Stimulated activated CD4-positive, alpha-beta T cell treated with anti-CD3 and anti-CD28 coated beads, Interleukin-1b, Interleukin-23, amount 100 ng/mL, for 24 hours (primary cell): ENCODE data around the gene DCUN1D2.

Experiments used
- DNase-seq, 4 experiments: peaks; one replicate each; pipeline ENCODE4 v3.0.0-alpha.2; 2020; ENCODE audit warnings: low read depth in 4 of 4, low spot score in 1 of 4

The DCUN1D2 gene

DNA sequence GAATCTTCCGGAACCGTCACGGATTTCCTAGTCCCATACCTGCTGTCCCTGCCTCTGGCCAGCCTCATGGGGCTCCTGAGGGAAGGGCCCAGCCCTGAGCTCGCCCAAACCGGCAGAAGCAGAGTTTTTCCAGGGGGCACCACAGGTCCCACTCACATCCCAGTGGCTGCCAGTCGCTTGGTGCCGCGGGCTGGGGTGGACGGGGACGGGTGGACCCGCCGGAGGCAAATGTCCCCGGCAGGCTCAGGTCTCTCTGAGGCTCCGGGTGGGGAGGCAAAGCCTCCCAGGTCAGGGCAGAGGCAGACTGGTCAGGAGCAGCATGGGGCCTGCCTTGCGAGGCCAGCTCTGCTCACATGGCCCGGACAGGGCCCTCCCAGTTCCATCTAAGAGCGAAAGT lies 62.0 kb downstream of the DCUN1D2 start:
- no peak for DNase-seq

- no peak for DNase-seq
Measured at GRCh38 chr13:113427562-113428468, 62.7 kb downstream of the DCUN1D2 start.

DNA sequence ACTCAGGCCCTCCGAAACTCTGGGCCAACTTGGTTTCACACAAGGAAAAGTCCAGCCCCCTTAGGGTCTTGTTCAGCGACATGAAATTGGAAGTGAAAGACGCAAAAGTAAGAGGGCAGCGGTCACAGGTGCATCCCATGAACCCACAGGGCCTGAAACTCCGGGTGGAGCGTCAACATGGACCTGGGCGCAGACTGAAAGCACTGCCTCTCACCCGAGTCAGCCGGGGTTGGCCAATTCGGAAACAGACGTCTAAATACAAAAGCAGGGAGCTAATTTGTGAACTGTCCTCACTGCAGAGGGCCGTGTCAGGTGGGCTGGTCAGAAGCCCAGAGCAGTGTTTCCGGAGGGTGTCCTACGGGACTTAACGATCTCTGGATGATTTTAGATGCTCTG lies 63.9 kb downstream of the DCUN1D2 start:
- no peak for DNase-seq

GRCh38 chr13:113425941-113426590 lies 64.4 kb downstream of the DCUN1D2 start:
- no peak for DNase-seq

GRCh38 chr13:113423520-113424163 lies 66.9 kb downstream of the DCUN1D2 start:
- no peak for DNase-seq

GRCh38 chr13:113422807-113423519 lies 67.5 kb downstream of the DCUN1D2 start:
- DNase-seq, result no peak

- no peak for DNase-seq
Measured at GRCh38 chr13:113421673-113422270, 68.7 kb downstream of the DCUN1D2 start.

DNA sequence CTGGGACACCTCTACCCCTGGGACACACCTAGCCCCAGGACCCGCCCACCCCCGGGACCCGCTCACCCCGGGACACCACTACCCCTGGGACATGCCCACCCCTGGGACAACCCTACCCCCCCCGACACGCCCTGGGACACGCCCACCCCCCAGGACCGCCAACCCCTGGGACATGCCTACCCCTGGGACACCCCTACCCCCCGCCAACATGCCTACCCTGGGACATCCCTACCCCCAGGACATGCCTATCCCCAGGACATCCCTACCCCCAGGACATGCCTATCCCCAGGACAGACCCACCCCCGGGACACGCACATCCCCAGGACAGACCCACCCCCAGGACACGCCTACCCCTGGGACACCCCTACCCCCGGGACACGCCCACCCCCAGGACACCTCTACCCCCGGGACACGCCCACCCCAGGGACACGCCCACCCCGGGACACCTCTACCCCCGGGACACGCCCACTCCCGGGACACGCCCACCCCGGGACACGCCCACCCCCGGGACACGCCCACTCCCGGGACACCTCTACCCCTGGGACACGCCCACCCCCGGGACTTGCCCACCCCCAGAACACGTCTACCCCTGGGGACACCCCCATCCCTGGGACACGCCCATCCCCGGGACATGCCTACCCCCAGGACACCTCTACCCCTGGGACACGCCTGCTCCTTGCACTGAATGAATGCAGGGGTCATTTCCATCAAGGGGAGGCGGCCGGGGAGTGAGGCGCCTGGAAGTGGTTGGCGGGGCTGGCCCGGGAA lies 69.5 kb downstream of the DCUN1D2 start:
- no peak for DNase-seq

DNA sequence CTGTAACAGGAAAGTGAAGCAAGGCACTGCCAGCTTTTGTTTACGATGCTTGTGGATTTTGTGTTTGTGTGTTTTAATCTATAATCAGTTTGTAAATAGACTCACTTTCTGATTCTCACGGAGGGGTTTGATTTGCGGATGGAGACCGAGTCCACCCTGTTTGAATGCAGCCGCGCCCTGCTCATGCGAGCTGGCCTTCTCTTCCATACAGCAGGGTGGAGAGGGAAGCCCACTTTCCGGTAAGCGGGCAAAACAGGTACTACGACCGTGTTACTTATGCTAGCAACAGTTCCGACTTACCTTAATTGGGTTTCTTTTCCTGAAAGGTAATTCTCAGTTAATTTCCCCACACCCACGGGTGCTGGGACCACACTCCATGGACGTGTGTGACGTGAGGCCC lies 70.3 kb downstream of the DCUN1D2 start:
- DNase-seq, result no peak

- no peak for DNase-seq
Measured at GRCh38 chr13:113419531-113420193, 70.8 kb downstream of the DCUN1D2 start.

DNA sequence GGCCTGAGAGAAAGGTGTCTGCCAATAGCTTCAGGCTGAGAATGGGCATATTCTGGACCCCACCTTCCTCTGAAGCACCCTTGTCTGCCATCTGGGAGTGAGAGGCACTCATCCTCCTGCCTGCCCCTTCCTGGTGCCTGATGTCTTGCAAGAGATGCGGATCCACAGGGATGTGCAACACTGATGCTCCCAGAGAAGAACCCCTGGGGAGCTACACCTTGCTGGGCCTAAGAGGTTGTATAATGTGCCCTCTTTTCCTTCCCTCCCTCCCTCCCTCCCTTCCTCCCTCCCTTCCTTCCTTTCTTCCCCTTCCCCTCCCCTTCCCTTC lies 71.8 kb downstream of the DCUN1D2 start:
- DNase-seq, result no peak

DNA sequence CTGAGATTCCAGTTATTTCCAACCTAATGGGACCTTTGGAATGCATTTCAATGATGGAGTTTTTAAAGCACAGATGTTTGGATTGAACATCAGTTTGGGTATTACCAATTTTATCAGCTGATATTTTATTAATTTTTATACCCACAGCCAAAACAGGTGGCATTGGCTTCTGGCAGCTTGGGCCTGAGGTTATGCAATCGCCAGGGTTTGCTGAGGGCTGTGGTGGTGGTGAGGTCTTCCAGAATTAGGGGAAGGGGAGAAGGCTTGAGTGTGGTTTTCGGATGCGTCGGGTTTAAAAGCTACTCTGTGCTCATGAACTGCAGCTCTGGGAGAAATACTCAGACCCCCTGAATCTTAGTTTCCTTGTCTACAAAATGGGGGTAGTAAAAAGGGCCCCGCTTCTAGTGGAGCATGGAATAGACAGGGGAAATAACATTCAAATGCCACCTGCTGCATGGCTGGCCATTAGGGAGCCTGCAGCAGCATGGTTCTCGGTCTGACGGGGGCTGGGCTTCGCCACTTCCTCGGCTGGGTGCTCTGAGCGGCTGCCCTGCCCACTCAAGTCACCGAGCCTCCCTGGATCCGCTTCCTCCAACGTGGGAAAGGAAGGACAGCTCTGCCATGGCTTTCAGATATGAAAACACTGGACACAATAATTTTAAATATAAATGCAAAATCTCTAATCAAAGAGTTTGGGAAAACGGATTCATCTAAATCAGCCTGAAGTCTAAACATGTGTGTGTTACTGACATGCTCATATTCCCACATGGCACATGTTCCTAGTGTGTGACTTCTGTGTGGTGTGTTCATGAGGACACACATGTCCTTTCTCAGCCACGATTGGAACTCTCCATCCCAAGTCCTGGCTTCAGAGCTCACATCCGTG lies 72.4 kb downstream of the DCUN1D2 start:
- no peak for DNase-seq

- no peak for DNase-seq
Measured at GRCh38 chr13:113417008-113417751, 73.3 kb downstream of the DCUN1D2 start.

DNA sequence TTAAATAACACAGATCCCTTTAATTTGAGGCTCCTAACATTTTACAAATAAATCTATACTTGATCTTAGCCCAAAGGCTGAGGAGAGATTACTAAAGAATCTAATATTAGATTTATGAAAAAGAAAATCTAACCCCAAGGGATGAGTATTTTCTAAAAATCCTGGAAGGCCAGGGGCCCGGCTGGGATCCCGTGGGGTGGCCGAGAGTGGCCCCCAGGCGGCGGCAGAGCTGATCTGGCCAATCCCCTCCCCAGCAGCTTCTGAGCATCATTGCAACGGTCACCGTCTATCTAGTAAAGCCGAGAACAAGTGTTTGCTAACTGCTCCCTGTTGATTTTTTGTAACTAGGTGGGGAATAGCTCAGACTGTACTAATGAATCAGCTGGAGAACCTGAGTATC lies 74.7 kb downstream of the DCUN1D2 start:
- DNase-seq, result no peak

DNA sequence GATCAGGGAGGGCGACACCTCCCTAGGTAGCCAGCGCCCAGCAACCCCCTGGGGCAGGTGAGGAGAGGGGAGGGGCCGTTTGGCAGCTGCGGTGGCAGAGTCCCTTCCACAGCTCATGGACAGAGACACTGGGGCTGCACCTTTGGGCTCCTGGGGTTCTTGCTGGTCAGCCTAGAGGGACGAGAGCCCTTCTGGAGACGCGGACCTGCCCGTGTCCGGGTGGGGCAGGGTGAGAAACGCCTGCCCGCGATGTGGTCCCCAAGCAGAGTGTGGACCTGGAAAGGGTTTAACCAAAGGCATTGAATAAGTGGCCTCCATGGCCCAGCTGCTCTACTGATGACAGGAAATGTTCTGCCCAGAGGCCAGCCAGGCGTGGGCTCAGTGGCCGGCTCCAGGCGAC lies 75.5 kb downstream of the DCUN1D2 start:
- no peak for DNase-seq

DNA sequence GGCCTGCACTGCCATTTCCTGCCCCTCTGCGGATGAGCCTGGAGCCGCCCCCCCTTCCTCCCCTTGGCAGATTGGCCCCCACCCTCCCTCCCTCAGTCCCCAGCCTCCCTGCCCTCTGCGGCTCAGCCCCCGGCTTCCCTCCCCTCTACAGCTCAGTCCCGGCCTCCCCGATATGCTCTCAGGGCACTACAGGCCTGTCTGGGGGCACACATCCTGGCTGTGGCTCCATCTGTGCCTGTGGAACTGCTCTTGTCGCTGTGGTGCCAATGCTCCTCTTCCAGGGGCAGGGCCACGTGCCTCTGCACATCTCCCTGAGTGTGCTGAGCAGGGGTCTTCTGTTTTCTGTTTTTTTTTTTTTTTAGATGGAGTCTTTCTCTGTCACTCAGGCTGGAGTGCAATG lies 76.2 kb downstream of the DCUN1D2 start:
- no peak for DNase-seq

DNA sequence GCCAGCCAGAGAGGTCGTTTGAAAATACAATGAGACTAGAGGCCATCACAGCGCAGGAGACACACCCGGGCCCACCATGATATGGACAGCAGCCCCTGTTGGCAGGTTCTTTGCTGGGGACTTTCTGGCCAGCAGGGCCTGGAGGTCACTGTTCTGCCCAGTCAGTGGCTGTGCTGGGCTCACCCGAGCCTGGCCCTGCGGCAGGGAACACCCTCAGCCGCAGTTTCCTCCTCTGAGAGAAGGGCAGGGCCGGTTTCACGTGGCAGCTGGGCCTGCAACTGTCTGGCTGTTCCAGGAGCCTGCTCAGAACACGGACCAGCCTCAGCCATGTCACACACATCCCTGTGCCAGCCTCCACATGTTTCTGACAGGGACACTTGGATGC lies 76.6 kb downstream of the DCUN1D2 start:
- DNase-seq, result no peak

DNA sequence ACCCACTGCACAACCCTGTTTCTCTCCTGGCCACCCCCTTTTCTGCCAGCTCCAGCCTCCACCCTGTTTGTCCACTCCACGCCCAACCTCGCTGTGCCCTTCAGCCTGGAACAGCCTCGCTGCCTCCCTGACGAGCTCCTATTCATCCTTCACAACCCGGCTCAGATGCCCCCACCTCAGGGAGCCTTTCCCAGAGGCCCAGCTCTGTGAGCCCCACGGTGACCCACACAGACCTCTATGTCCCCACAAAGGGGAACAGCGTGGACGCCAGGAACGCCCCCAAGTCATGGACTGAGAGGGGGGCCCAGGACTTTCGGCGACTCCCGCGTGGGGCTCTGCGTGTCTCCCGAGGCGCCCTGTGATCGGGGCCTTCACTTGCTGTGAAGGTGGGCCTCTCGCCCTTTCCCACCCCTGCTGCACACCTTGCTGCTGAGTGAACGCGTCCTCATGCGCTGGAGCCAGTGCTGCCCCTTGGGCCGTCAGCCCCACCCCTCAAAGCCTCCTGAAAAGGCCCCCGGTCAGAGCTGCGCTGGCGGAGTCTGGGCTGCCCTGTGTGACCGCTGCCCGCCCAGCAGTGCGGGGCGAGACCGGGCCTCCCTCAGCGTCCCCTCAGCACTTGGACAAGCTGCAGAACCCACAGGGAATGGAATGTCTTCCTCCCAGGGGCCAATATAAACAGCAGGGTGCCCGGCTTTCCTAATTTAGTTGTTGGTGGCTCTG lies 77.2 kb downstream of the DCUN1D2 start:
- no peak for DNase-seq
